Myocyte (in vitro differentiated cells): ENCODE data around the gene ILK. TPM values are rescaled to one million over a fixed set of nuclear protein-coding genes. Genes with fewer than 3 reads are reported as not detected.

Source experiments
- DNase-seq: peaks from one replicate; pipeline ENCODE4 v3.0.0-alpha.2; 2012; ENCODE audit warnings: low read depth
- total RNA-seq: library from RNA; depleted of rRNA; stranded (reverse); fragments of >200 nt; gene quantifications from 2 replicates; pipeline ENCODE4 v1.2.3, GENCODE V29; 2014

The ILK gene
- total RNA-seq, 1 donor from 2014 or later, result 165 TPM

- peak; percentile 65 for DNase-seq
Measured at GRCh38 chr11:6572215-6572614, 31.4 kb upstream of the ILK start.

- no peak for DNase-seq
Measured at GRCh38 chr11:6574816-6575715, 28.5 kb upstream of the ILK start.

DNA sequence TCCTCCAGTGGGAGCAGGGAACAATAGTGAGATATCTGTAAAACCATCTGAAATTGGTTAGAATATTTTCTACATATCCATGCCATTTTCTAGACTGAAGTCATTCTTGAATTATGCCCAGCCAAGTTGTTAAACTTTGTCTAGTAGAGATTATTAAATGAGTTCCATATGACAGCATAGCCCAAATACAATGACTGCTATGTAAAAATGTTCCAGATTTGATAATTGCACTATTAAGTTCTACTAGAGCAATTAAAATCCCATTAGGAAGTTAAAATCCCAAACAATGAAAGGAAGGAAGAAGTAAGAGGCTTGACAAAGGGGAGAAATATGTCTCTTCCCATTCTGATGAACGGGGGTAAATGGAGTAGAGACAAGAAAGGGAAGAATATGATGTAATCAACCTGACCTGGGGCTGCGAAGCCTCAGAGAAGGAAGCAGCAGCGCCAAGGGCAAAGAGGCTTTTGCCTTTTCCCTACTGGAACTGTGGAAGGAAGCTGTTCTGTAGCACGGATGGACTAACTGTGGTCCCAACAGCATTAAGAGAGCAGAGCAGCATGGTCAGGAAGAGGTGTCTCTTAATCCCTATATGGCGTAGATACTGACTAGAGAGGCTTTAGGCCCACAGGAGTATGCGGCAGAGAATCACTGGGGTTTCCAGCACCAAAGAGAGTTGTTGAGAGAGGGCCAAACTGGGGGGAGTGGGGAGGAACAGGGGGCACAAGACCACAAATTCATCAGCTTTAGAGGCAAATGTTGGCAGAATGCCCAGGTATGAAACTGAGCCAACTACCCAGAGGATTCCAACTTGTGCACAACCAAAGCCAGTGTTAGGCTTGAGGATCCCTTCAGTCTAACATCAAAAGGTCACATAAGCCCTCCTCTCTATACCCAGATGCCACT is 26.9 kb upstream of the ILK start:
- DNase-seq, result peak; percentile 65

DNA sequence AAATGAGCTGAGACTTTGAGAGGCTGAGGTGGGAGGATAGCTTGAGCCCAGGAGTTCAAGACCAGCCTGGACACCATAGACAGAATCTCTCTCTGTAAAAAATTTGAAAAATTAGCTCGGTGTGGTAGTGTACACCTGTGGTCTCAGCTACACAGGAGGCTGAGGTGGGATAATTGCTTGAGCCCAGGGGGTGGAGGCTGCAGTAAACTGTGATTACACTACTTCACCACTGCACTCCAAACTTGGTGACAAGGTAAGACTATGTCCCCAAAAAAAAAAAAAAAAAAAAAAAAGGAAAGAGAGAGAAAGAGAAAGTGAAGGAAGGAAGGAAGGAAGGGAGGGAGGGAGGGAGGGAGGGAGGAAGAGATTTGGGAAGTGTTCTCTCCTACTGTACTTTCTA is 25.4 kb upstream of the ILK start:
- no peak for DNase-seq

DNA sequence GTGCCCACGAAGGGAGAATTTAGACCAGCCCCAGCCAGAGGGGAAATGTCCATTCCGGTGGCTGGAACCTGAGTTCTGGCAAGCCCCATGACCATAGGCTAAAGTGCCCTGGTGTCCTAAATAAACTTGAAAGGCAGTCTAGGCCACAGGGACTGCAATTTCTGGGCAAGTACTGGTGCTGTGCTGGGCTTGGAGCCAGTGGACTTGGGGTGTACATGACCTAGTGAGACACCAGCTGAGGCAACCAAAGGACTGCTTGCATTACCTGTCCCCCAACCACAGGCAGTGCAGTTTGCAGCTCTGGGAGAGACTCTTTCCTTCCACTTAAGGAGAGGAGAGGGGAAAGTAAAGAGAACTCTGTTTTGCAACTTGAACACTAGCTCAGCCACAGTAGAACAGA is 23.9 kb upstream of the ILK start:
- DNase-seq, result no peak

DNA sequence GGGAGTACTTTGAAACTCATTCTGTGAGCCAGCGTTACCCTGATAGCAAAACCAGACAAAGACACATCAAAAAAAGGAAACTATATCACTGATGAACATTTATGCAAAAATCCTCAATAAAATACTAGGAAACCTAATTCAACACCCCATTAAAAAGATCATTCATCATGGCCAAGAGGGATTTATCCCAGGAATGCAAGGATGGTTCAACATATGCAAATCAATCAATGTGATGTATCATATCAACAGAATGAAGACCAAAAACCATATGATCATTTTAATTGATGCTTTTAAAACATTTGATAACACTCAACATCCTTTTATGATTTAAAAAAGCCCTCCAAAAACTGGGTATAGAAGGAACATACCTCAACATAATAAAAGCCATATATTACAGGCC is 20.0 kb upstream of the ILK start:
- DNase-seq, result no peak

DNA sequence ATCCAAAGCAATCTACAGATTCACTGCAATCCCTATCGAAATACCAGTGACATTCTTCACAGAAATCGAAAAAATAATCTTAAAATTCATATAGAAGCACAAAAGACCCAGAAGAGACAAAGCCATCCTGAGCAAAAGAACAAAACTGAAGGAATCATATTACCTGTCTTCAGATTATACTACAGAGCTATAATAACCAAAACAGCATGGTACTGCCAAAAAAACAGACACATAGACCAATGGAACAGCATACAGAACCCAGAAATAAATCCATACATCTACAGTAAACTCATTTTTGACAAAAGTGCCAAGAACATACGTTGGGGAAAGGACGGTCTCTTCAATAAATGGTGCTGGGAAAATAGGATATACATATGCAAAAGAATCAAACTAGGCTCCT is 19.0 kb upstream of the ILK start:
- no peak for DNase-seq

GRCh38 chr11:6586434-6587359 is 16.9 kb upstream of the ILK start:
- DNase-seq, result no peak

DNA sequence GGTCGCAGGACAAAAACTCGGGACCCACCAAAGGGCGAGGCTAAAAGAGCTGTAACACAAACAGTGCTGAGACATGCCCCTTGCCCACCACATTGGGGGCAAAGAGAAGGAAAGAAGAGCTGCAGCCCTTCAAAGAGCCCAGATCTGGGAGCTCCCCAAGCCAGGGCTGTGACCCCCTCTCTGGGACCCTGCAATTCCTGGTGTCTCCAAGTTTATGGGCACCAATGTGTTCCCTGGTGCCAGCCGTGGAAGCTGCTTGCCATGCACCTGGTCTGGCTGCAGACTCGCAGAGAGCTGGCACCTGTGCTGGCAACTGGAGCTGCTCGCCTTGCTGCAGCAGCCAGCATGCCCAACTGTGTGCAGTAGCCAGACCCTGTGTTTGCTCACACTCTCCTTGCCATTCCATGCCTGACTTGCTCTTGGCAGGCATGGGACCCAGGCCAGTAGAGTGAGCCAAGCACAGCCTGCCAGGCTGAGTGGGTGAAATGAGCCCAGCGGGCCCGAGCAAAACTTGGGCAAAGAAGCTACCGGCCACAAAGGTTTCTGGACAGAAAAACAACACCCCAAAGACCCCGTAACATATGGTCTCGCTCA is 16.1 kb upstream of the ILK start:
- no peak for DNase-seq

DNA sequence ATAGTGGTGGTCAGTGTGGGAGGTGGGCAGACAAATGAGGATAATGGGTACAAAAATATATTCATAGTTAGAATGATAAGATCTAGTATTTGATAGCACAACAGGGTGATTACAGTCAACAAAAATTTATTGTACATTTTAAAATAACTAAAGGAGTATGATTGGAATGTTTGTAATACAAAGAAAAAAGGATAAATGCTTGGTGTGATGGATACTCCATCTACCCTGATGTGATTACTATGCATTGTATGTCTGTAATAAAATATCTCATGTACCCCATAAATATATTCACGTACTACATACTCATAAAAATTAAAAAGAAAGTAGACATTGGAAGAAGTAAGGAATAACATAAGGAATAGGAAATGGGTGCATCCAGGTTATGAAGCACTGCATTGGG is 15.6 kb upstream of the ILK start:
- no peak for DNase-seq

DNA sequence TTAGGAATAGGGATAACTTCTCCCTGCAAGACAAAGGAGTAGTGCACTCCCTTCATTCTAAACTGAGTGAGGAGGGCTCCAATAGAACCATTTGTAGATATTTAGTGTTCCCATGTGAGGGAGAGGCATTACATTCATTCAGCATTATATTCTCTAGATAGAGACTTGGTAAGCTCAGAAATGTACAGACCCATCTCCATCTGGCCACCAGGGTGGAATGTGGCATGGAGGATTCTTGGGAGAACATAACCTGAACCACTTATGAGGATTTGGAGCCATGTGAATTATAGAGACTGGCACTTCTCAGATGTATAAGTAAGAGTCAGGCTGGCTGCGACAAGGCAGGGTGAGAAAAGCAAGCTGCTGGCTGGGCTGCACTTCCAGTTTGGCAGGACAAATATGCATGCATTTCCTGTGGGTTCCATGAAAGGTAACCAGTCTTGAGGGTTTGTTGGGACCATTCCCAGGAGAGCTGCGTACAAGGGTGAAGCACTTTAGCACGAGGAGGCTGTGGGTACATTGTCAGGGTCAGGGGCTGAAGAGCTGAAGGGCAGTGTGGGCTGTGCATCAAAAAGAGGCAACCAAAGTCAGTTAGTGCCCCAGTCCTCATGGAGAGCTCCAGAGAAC is 9.3 kb upstream of the ILK start:
- no peak for DNase-seq

DNA sequence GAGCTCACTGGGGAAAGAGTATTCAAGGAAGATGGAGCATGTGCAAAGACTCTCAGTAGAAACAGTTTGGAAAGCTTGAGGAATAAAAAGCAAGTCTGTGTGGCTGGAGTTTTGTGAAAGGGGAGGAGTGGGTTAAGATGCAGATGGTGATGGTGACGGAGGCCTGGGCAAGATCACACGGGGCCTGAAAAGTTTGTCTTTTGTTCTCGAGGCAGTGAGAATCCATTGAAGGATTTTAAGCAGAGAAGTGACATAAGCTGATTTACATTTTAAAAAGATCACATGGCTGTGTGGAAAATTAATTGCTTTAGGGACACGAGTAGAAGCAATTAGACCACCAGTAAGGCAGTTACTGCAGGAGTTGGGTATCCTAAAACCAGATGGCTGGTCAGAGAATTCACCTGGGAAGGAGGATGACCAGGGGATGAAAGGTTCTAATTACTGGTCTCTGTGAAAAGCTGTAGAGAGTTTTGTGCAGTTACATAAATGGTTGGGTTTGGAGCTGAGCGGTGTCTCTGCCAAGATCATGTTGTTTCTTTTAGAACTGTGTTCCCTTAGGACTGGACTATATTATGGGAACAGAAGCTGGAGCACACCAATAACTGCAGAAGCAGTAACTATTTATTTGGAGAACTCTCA is 7.2 kb upstream of the ILK start:
- no peak for DNase-seq

- no peak for DNase-seq
Measured at GRCh38 chr11:6598555-6598954, 5.0 kb upstream of the ILK start.

DNA sequence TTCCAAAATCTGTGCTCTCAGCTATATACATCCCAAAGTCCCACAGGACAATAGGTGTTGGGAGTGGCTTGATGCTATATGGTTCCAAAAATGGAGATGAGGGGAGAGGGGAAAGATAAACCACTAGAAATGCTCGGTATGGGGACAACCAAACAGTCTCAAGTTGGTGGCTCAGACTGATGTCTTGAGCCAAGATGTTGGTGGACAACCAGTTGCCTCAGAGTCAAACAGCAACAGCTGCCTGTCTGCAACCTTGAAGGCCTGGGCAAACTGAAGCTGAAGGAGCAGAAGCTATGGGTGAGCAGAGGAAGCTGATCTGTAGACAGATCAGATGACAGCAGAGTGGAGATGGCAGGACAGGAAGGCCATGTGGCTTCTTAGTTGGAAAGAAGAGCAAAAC is 4.1 kb upstream of the ILK start:
- DNase-seq, result peak; percentile 56

- DNase-seq, result no peak
Measured at GRCh38 chr11:6599881-6600390, 3.6 kb upstream of the ILK start.

DNA sequence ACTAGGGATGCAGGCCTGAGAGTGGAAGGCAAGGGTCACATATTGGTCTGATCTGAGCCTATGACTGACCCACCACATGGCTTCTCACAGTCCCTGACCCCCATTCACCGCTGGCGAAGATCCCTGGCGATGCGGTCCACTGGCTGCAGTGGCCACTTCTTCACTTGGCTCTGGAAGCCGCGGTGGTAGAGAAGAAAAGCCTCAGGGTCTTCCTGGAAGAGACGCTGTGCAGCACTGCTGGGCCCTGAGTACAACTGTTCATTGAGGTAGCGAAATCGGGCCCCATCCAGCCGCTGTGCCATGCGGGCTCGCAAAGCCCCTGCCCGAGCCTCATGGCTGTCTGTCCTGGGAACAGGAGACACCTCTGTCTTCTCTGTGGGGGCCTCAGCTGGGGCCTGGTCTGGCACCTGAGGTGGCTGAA is 2.5 kb upstream of the ILK start:
- no peak for DNase-seq

DNA sequence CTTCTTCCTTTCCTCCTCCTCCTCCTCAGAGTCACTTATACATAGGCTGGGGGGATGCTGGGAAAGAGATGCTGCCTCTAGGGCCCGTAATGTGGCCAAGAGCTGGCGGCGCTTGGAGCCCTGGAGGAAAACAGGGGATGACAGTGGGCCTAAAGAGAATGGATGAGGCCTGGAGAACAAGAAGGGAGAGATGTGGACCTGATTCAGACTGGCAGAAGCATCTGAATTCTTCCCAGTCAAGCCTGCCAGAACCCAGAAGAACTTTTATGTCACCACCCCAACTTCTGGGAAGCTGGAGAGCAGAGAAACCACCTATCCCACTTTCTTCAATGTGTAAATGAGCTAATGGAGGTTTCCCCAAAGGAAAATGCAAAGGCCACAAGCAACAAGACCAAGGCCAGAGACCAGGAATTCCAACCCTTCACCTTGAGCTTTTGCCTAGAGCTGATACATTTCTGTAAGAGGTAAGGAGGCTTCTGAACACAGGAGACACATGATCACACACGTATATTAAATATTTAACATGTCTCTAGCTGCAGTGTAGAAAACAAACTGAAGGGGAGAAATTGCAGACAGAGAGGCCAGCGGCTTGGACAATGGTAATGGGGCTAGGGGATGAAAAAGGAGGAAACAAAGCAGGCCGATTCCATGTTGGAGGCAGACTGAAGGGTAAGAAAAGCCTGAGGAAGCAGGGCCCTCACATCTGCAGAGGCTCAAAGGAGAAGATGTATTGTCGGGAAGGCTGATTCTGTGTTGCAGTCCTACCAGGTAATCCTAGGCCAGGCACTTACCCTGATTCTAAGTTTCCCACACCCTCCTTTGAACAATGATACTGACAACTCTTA is 1.3 kb upstream of the ILK start:
- no peak for DNase-seq

GRCh38 chr11:6604081-6604626 is 580 bp downstream of the ILK start:
- peak; percentile 76 for DNase-seq
